Gastroesophageal sphincter (tissue), 4 donors: ENCODE measurements around the gene CNTNAP2. TPM values are rescaled to one million over a fixed set of nuclear protein-coding genes. Genes with fewer than 3 reads are reported as not detected.

ENCODE experiments used
- ATAC-seq: fragments of 150-250 bp; one replicate; pipeline ENCODE4 v1.9.1; 2016; ENCODE audit warnings: mild to moderate bottlenecking, moderate library complexity
- H3K27ac ChIP-seq, 4 donors: fragments of 200-600 bp; sonication (generic) in 3 of 4; 1 replicate in 3 of 4; 2 replicates in 1 of 4; pipeline ENCODE4 v1.5.1; 2016 to 2019
- H3K27me3 ChIP-seq: fragments of 200-600 bp; sonication (generic); one replicate; pipeline ENCODE4 v1.5.1; 2019
- H3K36me3 ChIP-seq, 2 donors: fragments of 200-600 bp; sonication (generic); one replicate each; pipeline ENCODE4 v1.5.1; 2019; ENCODE audit warnings: control low read depth in 1 of 2
- H3K4me1 ChIP-seq, 3 donors: fragments of 200-600 bp; sonication (generic); 1 replicate in 2 of 3; 2 replicates in 1 of 3; pipeline ENCODE4 v1.5.1; 2016 to 2019; ENCODE audit warnings: control low read depth in 2 of 3
- H3K4me3 ChIP-seq, 2 donors: fragments of 200-600 bp; sonication (generic); one replicate each; pipeline ENCODE4 v1.5.1; 2019; ENCODE audit warnings: mild to moderate bottlenecking in 1 of 2, moderate library complexity in 1 of 2
- H3K9me3 ChIP-seq, 3 donors: fragments of 200-600 bp; sonication (generic); one replicate each; pipeline ENCODE4 v1.5.1; 2017 to 2019; ENCODE audit warnings: control low read depth in 2 of 3
- CTCF ChIP-seq, 4 experiments: fragments of 200-600 bp in 2 of 4; fragments of 450-650 bp in 2 of 4; sonication (generic) in 1 of 4; IDR thresholded peaks; one replicate each; pipeline ENCODE4 v1.5.1; 2017 to 2019; ENCODE audit warnings: antibody characterized with exemption in 4 of 4, mild to moderate bottlenecking in 2 of 4, moderate library complexity in 2 of 4
- EP300 ChIP-seq: sonication (generic); formaldehyde crosslinking; IDR thresholded peaks from one replicate; pipeline ENCODE4 v1.6.1; 2017; ENCODE audit warnings: antibody characterized with exemption, mild to moderate bottlenecking
- POLR2A ChIP-seq, 2 donors: fragments of 450-650 bp; IDR thresholded peaks; one replicate each; pipeline ENCODE4 v1.6.1; 2017; ENCODE audit warnings: antibody characterized with exemption in 2 of 2, mild to moderate bottlenecking in 2 of 2, moderate library complexity in 1 of 2
- POLR2AphosphoS5 ChIP-seq: sonication (generic); formaldehyde crosslinking; IDR thresholded peaks from one replicate; pipeline ENCODE4 v1.6.1; 2017; ENCODE audit warnings: antibody characterized with exemption
- WGBS, 2 donors: methylation state at CpG; one replicate each; pipeline ENCODE4 v1.1.5; 2018; ENCODE audit warnings: low coverage in 1 of 2; 5-methylcytosine and 5-hydroxymethylcytosine counted together
- total RNA-seq, 4 donors: library from RNA; depleted of rRNA; stranded (reverse); fragments of >200 nt; gene quantifications; one replicate each; pipeline ENCODE4 v1.1.0, GENCODE V29; 2016

The CNTNAP2 gene
- total RNA-seq, 4 donors from 2014 or later, result 1.5 to 8.9 (median 3.2) TPM

GRCh38 chr7:146665023-146665422 lies 548.4 kb downstream of the CNTNAP2 start:
- WGBS, 2 donors, result 92 to 94% methylated on average over 6 to 12 of the region's 12 CpGs
- no peaks in the 10 kb centered on the region for H3K4me1 ChIP-seq
- no peaks in the 10 kb centered on the region for H3K36me3 ChIP-seq
- no peak overlapping the region for H3K27ac ChIP-seq
- no peak overlapping the region for H3K4me3 ChIP-seq
- H3K9me3 ChIP-seq, result peaks cover 0 to 14% (median 0%) of the 10 kb centered on the region in 3 donors
- TF ChIP-seq CTCF (IDR thresholded peaks at IDR 0.05) (no peak), EP300 (no peak), POLR2A (IDR thresholded peaks at IDR 0.05) (no peak), POLR2AphosphoS5 (no peak)
- H3K27me3 ChIP-seq, result no peaks in the 10 kb centered on the region
- no peak for ATAC-seq

GRCh38 chr7:146670532-146670931 lies 553.9 kb downstream of the CNTNAP2 start:
- H3K4me3 ChIP-seq, result no peak overlapping the region
- no peaks in the 10 kb centered on the region for H3K27me3 ChIP-seq
- H3K4me1 ChIP-seq, result no peaks in the 10 kb centered on the region
- no peak overlapping the region for H3K27ac ChIP-seq
- TF ChIP-seq POLR2AphosphoS5 (no peak), CTCF (IDR thresholded peaks at IDR 0.05) (no peak), EP300 (no peak), POLR2A (IDR thresholded peaks at IDR 0.05) (no peak)
- H3K9me3 ChIP-seq, result peaks cover 0 to 14% (median 0%) of the 10 kb centered on the region in 3 donors
- no peaks in the 10 kb centered on the region for H3K36me3 ChIP-seq
- WGBS, 2 donors, result 93% methylated on average over 2 of the region's 2 CpGs; no CpG with 5 or more reads in 1 of the 2 donors
- no peak for ATAC-seq

GRCh38 chr7:146681487-146681886 lies 564.9 kb downstream of the CNTNAP2 start:
- no peak overlapping the region for H3K4me3 ChIP-seq
- no peaks in the 10 kb centered on the region for H3K36me3 ChIP-seq
- H3K27ac ChIP-seq, result no peak overlapping the region
- H3K4me1 ChIP-seq, result no peaks in the 10 kb centered on the region
- no peak for ATAC-seq
- no peaks in the 10 kb centered on the region for H3K27me3 ChIP-seq
- H3K9me3 ChIP-seq, result no peaks in the 10 kb centered on the region
- TF ChIP-seq POLR2A (IDR thresholded peaks at IDR 0.05), result no peak
- no peak for TF ChIP-seq EP300
- no peak for TF ChIP-seq CTCF (IDR thresholded peaks at IDR 0.05)
- no peak for TF ChIP-seq POLR2AphosphoS5

- no peak for ATAC-seq
- Histone ChIP-seq H3K4me1 (no peaks in the 10 kb centered on the region), H3K36me3 (no peaks in the 10 kb centered on the region), H3K9me3 (no peaks in the 10 kb centered on the region), H3K4me3 (no peak overlapping the region), H3K27me3 (no peaks in the 10 kb centered on the region), H3K27ac (no peak overlapping the region)
- TF ChIP-seq POLR2A (IDR thresholded peaks at IDR 0.05), result no peak
- no peak for TF ChIP-seq EP300
- no peak for TF ChIP-seq POLR2AphosphoS5
- no peak for TF ChIP-seq CTCF (IDR thresholded peaks at IDR 0.05)
- WGBS, 2 donors, result 74 to 90% methylated on average over 1 of the region's 1 CpG
Measured at GRCh38 chr7:146683439-146683838, 566.8 kb downstream of the CNTNAP2 start.

- WGBS, 2 donors, result 79 to 86% methylated on average over 3 of the region's 3 CpGs
- Histone ChIP-seq H3K4me3 (no peak overlapping the region), H3K36me3 (no peaks in the 10 kb centered on the region), H3K4me1 (no peaks in the 10 kb centered on the region), H3K27me3 (no peaks in the 10 kb centered on the region), H3K9me3 (no peaks in the 10 kb centered on the region), H3K27ac (no peak overlapping the region)
- TF ChIP-seq POLR2A (IDR thresholded peaks at IDR 0.05), result no peak
- no peak for TF ChIP-seq EP300
- TF ChIP-seq POLR2AphosphoS5, result no peak
- no peak for ATAC-seq
Measured at GRCh38 chr7:146690987-146691386, 574.4 kb downstream of the CNTNAP2 start.
